Chondrocyte (in vitro differentiated cells): Measurements from ENCODE around the gene SETD2. TPM values are rescaled to one million over a fixed set of nuclear protein-coding genes. Genes with fewer than 3 reads are reported as not detected.
A peak's percentile ranks its signal among the peaks of the same experiment; 100 is the strongest.

ENCODE experiments used
- DNase-seq: peaks from one replicate; pipeline ENCODE4 v3.0.0; 2021; ENCODE audit warnings: mixed read lengths, low spot score
- H3K27ac Mint-ChIP-seq: one replicate; pipeline ENCODE4 v1.8.0; 2021; ENCODE audit warnings: mild to moderate bottlenecking, moderate library complexity, mixed read lengths; ENCODE audit not compliant: unreplicated experiment
- H3K27me3 Mint-ChIP-seq: 2 replicates; pipeline ENCODE4 v1.8.0; 2021; ENCODE audit warnings: low read depth, mixed read lengths
- H3K36me3 Mint-ChIP-seq: 2 replicates; pipeline ENCODE4 v1.8.0; 2021; ENCODE audit warnings: low read depth, mixed read lengths
- H3K4me1 Mint-ChIP-seq: 2 replicates; pipeline ENCODE4 v1.8.0; 2021; ENCODE audit warnings: low read depth, mild to moderate bottlenecking, mixed read lengths
- H3K4me3 Mint-ChIP-seq: one replicate; pipeline ENCODE4 v1.8.0; 2021; ENCODE audit warnings: mild to moderate bottlenecking, moderate library complexity, mixed read lengths; ENCODE audit not compliant: unreplicated experiment
- H3K9me3 Mint-ChIP-seq: 2 replicates; pipeline ENCODE4 v1.8.0; 2021; ENCODE audit warnings: low read depth, mixed read lengths
- CTCF ChIP-seq: fragments of 200-600 bp; sonication (generic); IDR thresholded peaks from 2 replicates; pipeline ENCODE4 v1.5.0; 2021; ENCODE audit warnings: antibody characterized with exemption, mild to moderate bottlenecking, moderate library complexity
- total RNA-seq: library from RNA; stranded (reverse); gene quantifications from 3 replicates; pipeline ENCODE4 v1.2.1, GENCODE V29; 2021

Gene SETD2
- total RNA-seq, 1 donor from 2014 or later, result 37.3 TPM

GRCh38 chr3:46968783-46969428 is 195.0 kb downstream of the SETD2 start:
- H3K27me3 Mint-ChIP-seq, result no peaks in the 10 kb centered on the region
- no peak overlapping the region for H3K27ac Mint-ChIP-seq
- peaks cover 58% of the 10 kb centered on the region for H3K4me1 Mint-ChIP-seq
- no peak for DNase-seq
- no peak overlapping the region for H3K4me3 Mint-ChIP-seq
- peaks cover 2% of the 10 kb centered on the region for H3K36me3 Mint-ChIP-seq
- no peak for TF ChIP-seq CTCF
- H3K9me3 Mint-ChIP-seq, result no peaks in the 10 kb centered on the region

GRCh38 chr3:46966811-46967210 is 197.1 kb downstream of the SETD2 start:
- Mint-ChIP-seq H3K27ac (no peak overlapping the region), H3K36me3 (peaks cover 2% of the 10 kb centered on the region), H3K4me1 (peaks cover 49% of the 10 kb centered on the region), H3K9me3 (no peaks in the 10 kb centered on the region), H3K27me3 (no peaks in the 10 kb centered on the region), H3K4me3 (no peak overlapping the region)
- DNase-seq, result peak; percentile 30
- TF ChIP-seq CTCF, result no peak

Other genes starting within 250 kb of the SETD2 start
- 21.8 to 23.3 TPM (median 22.3 TPM) in 3 replicates for gene CCDC12, start 187.4 kb downstream of the SETD2 start, total RNA-seq
- gene NBEAL2, start 184.4 kb downstream of the SETD2 start, total RNA-seq, result 15.9 to 18.1 TPM (median 16.5 TPM) in 3 replicates
- 3.9 to 4.5 TPM (median 4.3 TPM) in 3 replicates for gene KIF9, start 118.7 kb upstream of the SETD2 start, total RNA-seq
- 31.9 to 34.6 TPM (median 32.3 TPM) in 3 replicates for gene KLHL18, start 118.8 kb upstream of the SETD2 start, total RNA-seq
- 43.5 to 49.5 TPM (median 47.8 TPM) in 3 replicates for gene PTPN23, start 216.9 kb upstream of the SETD2 start, total RNA-seq